ENCODE results near the gene STK17B.

DNA sequence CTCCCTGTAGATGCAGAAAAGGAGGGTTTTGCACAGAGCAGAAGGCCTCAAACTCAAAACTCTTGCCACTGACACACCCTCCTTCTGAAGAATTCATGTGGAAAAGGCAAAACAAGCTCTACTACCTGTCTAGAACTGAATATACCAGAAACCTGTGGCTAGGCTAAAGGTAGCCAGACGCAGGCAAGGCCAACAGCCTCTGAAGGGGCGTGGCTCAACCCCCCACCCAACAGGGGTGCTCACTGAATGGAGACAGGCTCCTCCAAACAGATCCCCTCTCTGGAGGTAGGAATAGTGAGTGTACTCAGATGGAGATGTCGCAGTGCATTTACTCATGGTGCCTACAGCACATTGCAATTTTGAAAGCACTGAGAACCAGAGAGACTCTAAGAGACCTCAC, 3.0 kb upstream of the STK17B start:
- TF ChIP-seq CTCF (IDR thresholded peaks at IDR 0.05; ENCODE audit: low read depth, low read length) (no peak), POLR2A (IDR thresholded peaks at IDR 0.05; ENCODE audit: extremely low read depth, insufficient read length) (no peak), MYC (IDR thresholded peaks at IDR 0.05; ENCODE audit: low read depth, low read length) (no peak)
- TF ChIP-seq, protein P1, sequence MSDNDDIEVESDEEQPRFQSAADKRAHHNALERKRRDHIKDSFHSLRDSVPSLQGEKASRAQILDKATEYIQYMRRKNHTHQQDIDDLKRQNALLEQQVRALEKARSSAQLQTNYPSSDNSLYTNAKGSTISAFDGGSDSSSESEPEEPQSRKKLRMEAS (IDR thresholded peaks at IDR 0.05; ENCODE audit: low read depth, low read length), result no peak

Measured in NB4 (cell line).